ENCODE measurements around the gene ANXA6. TPM values are rescaled to one million over a fixed set of nuclear protein-coding genes. Genes with fewer than 3 reads are reported as not detected.
A peak's percentile ranks its signal among the peaks of the same experiment; 100 is the strongest.

The ANXA6 gene
- total RNA-seq = 10 to 100 TPM in 3 of 4 donors, 1 to 10 TPM in 1; 8.6 to 80.3 (median 24.9) TPM

DNA sequence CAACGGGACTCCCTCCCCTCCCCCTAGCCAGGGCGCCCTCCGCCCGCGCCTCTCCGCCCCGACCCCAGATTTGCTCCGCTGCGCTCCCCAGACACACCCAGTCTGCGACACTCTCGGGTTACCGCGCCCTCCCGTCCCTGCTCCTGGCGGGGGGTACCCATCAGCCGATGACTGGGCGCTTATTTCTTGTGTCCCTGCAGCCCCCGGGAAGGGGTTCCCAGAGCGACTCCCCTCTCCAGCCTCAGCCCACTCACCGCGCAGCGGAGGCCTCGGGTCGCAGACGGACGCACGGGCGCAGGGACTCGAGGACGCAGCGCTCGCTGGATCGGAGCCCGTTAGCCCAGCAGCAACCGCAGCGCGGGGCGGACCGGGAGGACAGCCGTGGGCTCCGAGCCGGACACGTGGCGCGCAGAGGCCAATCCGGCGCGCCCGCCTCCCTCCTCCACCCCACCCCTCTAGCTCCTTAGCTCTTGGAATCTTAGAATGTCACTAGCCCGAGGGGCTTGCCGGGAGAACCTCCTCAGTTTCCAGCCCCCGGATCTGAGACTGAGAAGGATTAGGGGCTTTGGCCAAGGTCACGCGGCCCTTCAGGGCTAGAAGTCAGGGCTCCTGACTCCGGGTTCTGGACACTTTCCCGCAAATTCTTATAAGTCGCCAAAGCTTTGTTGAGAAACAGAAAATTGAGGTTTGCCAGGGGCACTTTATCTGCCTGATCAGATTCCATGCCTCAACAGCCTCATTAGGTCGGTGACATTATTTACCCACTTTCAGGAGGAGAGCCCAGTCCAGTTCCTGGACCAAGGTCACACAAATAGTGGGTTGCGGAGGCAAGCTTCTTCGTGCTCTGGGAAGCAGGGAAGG lies at the start of gene ANXA6:
TSS of gene ANXA6 (minus strand) at position 354 of the 861 bp plus-strand sequence. CDS start 9,878 bp downstream, outside the sequence.
- H3K4me3 ChIP-seq = peak within 1 kb of the TSS; percentile 49 to 85 (median 69)
- 7 to 17% methylated on average over 2 to 6 of the region's 60 CpGs for WGBS, 2 donors
- TF ChIP-seq, protein P1, sequence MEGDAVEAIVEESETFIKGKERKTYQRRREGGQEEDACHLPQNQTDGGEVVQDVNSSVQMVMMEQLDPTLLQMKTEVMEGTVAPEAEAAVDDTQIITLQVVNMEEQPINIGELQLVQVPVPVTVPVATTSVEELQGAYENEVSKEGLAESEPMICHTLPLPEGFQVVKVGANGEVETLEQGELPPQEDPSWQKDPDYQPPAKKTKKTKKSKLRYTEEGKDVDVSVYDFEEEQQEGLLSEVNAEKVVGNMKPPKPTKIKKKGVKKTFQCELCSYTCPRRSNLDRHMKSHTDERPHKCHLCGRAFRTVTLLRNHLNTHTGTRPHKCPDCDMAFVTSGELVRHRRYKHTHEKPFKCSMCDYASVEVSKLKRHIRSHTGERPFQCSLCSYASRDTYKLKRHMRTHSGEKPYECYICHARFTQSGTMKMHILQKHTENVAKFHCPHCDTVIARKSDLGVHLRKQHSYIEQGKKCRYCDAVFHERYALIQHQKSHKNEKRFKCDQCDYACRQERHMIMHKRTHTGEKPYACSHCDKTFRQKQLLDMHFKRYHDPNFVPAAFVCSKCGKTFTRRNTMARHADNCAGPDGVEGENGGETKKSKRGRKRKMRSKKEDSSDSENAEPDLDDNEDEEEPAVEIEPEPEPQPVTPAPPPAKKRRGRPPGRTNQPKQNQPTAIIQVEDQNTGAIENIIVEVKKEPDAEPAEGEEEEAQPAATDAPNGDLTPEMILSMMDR (IDR thresholded peaks at IDR 0.05) = no peak
- TF ChIP-seq POLR2A (IDR thresholded peaks at IDR 0.05) = peak in 2 of 4 donors; percentile 52 to 78
- intact Hi-C loops (cut with DNase I) = loop anchor here (5.0 kb wide), 1 partner anchor 35 kb away; no protein-coding TSS in a partner anchor
- no peaks in the 10 kb centered on the region for H3K9me3 ChIP-seq
- no peak for DNase-seq
- peaks cover 0 to 17% (median 0%) of the 10 kb centered on the region in 4 donors for H3K27me3 ChIP-seq
- H3K27ac ChIP-seq = peak within 1 kb of the TSS; percentile 79 to 94 (median 88)
- H3K4me1 ChIP-seq = peaks cover 16 to 65% (median 24%) of the 10 kb centered on the region in 3 donors
- H3K36me3 ChIP-seq = no peaks in the 10 kb centered on the region

DNA sequence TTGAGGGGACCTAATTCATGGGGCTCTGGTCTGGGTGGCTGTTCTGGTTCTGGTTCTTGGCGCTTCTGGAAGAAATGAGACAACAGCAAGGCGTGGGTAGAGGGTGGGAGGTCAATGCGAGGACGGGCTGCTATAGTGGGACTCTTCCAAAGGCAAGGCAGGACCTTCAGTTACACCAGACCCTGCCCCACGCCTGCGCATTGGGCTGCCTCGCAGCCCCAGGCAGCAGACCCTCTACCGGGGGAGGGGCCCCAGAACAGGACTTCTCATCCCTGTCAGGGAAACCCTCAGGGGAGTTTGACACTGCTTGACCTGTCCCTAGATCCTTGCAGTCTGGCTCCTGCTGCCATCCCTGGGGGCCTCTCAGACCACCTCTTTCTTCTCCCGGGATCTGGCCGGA lies 47.8 kb upstream of the ANXA6 start:
- no peak overlapping the region for H3K27ac ChIP-seq
- WGBS, 2 donors = 85 to 88% methylated on average over 4 to 7 of the region's 10 CpGs
- no peak for DNase-seq

DNA sequence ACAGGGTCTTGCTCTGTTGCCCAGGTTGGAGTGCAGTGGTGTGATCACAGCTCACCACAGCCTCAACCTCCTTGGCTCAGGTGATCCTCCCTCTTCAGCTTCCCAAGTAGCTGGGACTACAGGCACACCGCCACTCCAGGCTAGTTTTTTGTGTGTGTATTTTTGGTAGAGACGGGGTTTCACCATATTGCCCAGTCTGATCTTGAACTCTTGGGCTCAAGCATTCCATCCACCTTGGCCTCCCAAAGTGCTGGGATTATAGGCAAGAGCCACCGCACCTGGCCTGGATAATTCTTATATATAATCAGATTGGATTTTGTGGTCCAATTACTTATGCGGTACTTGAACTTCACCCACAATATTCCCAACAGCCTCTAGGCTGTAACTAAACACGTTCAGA lies 46.5 kb upstream of the ANXA6 start:
- DNase-seq = no peak

More for the DNA sequence above, 47.8 kb upstream of the ANXA6 start:
- Histone ChIP-seq H3K4me1 (peaks cover 7 to 42% (median 30%) of the 10 kb centered on the region in 3 donors), H3K4me3 (no peak overlapping the region), H3K36me3 (peaks cover 0 to 13% (median 0%) of the 10 kb centered on the region in 3 donors), H3K27me3 (no peaks in the 10 kb centered on the region), H3K9me3 (no peaks in the 10 kb centered on the region)
- intact Hi-C loops (cut with DNase I) = no loop called here
- TF ChIP-seq, protein P1 (IDR thresholded peaks at IDR 0.05) = no peak
- TF ChIP-seq POLR2A (IDR thresholded peaks at IDR 0.05) = no peak

DNA sequence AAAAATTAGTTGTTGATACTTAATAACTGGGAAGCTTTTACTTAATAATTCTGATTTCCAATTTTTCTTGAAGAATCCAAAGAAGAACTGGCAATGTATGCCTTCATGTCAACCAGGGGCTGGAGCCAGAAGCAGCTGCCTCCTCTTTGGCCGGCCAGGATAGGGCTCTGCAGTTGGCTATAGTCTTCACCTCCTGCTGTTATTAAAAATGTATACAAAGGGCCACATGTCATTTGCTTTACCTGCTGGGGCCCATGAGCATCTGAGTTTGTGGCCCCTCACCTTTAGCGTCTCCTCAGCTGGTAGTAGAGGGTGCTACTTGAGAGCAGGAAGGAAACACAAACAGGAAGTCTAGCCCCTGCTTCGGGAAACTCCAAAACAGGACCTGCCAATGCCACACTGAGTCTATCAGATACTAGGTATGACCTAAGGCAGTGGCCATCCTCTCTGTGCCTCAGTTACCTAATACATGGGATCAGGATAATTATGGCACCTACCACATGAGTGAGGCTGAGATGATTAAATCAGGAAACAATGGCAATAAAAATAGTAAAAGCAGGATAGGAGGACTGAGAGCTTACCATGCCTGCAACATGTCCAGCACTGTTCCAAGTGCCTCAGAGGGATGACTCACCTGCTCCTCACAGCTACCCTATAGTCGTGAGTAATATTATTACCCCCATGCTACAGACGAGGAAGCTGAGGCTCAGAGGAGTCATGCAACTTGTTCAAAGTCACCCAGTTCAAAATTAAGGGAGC lies 45.0 kb upstream of the ANXA6 start:
- 35 to 40% methylated on average over 3 to 4 of the region's 5 CpGs for WGBS, 2 donors
- H3K36me3 ChIP-seq = peaks cover 0 to 28% (median 0%) of the 10 kb centered on the region in 3 donors
- intact Hi-C loops (cut with DNase I) = no loop called here
- H3K27me3 ChIP-seq = no peaks in the 10 kb centered on the region
- DNase-seq = no peak
- H3K27ac ChIP-seq = peak overlapping the region in 1 of 4 donors; percentile 28
- no peak overlapping the region for H3K4me3 ChIP-seq
- no peak for TF ChIP-seq POLR2A (IDR thresholded peaks at IDR 0.05)
- TF ChIP-seq, protein P1 (IDR thresholded peaks at IDR 0.05) = no peak
- no peaks in the 10 kb centered on the region for H3K9me3 ChIP-seq
- H3K4me1 ChIP-seq = peaks cover 0 to 14% (median 4%) of the 10 kb centered on the region in 3 donors

More for the DNA sequence above, 46.5 kb upstream of the ANXA6 start:
- 93 to 94% methylated on average over 3 to 5 of the region's 5 CpGs for WGBS, 2 donors
- H3K4me3 ChIP-seq = no peak overlapping the region
- TF ChIP-seq, protein P1 (IDR thresholded peaks at IDR 0.05) = no peak
- no peak for TF ChIP-seq POLR2A (IDR thresholded peaks at IDR 0.05)
- H3K9me3 ChIP-seq = no peaks in the 10 kb centered on the region
- H3K36me3 ChIP-seq = peaks cover 0 to 20% (median 0%) of the 10 kb centered on the region in 3 donors
- intact Hi-C loops (cut with DNase I) = no loop called here
- no peak overlapping the region for H3K27ac ChIP-seq
- peaks cover 7 to 29% (median 18%) of the 10 kb centered on the region in 3 donors for H3K4me1 ChIP-seq
- H3K27me3 ChIP-seq = no peaks in the 10 kb centered on the region

Data from esophagus squamous epithelium (tissue), 5 donors.